ENCODE data around the gene AP1M2. TPM values are rescaled to one million over a fixed set of nuclear protein-coding genes. Genes with fewer than 3 reads are reported as not detected.

AP1M2 gene
- total and polyA plus RNA-seq, 2 donors from 2014 or later, result 74.1 to 232 TPM

DNA sequence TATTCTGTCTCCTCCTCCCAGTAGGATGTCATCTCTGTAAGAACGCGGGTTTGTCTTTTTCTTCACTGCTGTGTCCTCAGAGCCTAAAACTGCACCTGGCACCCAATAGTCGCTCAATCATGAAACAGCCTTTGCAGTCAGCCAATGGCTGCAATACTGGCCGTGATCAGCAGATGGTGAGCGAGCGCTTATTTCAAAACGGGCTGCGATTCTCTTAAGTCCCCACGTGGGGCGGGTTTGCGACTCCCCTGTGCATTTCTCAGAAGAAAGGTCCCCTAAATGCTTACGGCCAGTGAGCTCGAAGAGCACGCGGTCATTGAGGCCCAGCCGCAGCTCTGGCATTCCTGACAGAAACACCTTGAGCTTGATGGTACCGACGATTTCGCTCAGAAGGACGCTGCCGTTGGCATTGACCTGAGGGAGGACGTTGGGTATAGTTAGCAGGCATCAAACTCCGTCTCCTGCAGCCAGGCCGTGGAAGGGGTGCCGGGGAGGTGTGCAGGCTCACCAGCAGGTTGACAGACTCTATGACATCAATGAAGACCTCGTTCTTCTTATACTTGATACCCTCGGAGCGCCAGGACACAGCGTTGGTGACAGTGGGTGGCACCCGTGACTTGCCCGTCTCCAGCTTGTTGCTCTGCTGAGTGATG is 6.0 kb downstream of the AP1M2 start:
- Histone ChIP-seq H3K4me1 (ENCODE audit: control insufficient read depth in 2 of 3, insufficient read depth in 2 of 3, low read depth in 1 of 3, low read length in 3 of 3) (peaks cover 0 to 4% (median 3%) of the 10 kb centered on the region in 3 donors), H3K36me3 (ENCODE audit: control insufficient read depth in 2 of 3, insufficient read depth in 3 of 3, low read length in 3 of 3) (no peaks in the 10 kb centered on the region), H3K27me3 (ENCODE audit: control insufficient read depth, insufficient read depth, low read length) (no peaks in the 10 kb centered on the region), H3K9me3 (ENCODE audit: control insufficient read depth in 2 of 3, insufficient read depth in 1 of 3, low read length in 3 of 3) (no peaks in the 10 kb centered on the region), H3K4me3 (ENCODE audit: low read length in 3 of 3) (peak overlapping the region in 2 of 3 donors; percentile 18 to 41), H3K27ac (ENCODE audit: low read depth in 2 of 2, low read length in 2 of 2) (no peak overlapping the region), H3K9ac (ENCODE audit: low read length in 3 of 3) (peak overlapping the region in 1 of 3 donors; percentile 17)
- intact Hi-C loops (cut with DNase I), result loop anchor here (5.0 kb wide), 1 partner anchor 61 kb away; no protein-coding TSS in a partner anchor
- TF ChIP-seq, protein P1, sequence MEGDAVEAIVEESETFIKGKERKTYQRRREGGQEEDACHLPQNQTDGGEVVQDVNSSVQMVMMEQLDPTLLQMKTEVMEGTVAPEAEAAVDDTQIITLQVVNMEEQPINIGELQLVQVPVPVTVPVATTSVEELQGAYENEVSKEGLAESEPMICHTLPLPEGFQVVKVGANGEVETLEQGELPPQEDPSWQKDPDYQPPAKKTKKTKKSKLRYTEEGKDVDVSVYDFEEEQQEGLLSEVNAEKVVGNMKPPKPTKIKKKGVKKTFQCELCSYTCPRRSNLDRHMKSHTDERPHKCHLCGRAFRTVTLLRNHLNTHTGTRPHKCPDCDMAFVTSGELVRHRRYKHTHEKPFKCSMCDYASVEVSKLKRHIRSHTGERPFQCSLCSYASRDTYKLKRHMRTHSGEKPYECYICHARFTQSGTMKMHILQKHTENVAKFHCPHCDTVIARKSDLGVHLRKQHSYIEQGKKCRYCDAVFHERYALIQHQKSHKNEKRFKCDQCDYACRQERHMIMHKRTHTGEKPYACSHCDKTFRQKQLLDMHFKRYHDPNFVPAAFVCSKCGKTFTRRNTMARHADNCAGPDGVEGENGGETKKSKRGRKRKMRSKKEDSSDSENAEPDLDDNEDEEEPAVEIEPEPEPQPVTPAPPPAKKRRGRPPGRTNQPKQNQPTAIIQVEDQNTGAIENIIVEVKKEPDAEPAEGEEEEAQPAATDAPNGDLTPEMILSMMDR (IDR thresholded peaks at IDR 0.05; ENCODE audit: borderline replicate concordance, extremely low read depth, insufficient read depth), result peak; percentile 100
- FAIRE-seq (no peak), DNase-seq (peak; percentile 91 to 96 (median 92))

DNA sequence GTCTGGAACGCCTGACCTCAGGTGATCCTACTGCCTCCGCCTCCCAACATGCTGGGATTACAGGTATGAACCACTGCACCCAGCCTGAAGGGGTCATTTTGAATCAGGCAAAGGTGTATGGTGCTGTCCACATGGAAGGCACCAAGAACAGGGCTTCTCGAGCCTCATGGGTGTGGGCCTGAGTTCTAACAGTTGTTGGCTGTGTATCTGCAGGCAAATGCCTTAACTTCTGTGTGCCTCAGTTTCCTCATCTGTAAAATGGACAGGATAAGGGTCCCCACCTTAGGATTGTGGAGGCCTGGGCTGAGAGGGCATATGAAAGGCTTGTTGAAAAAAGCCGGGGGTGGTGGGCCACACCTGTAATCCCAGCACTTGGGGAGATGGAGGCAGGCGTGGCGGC is 9.2 kb downstream of the AP1M2 start:
- Histone ChIP-seq H3K4me1 (ENCODE audit: control insufficient read depth in 2 of 3, insufficient read depth in 2 of 3, low read depth in 1 of 3, low read length in 3 of 3) (peaks cover 0 to 4% (median 3%) of the 10 kb centered on the region in 3 donors), H3K27ac (ENCODE audit: low read depth in 2 of 2, low read length in 2 of 2) (no peak overlapping the region), H3K9me3 (ENCODE audit: control insufficient read depth in 2 of 3, insufficient read depth in 1 of 3, low read length in 3 of 3) (no peaks in the 10 kb centered on the region), H3K27me3 (ENCODE audit: control insufficient read depth, insufficient read depth, low read length) (no peaks in the 10 kb centered on the region), H3K4me3 (ENCODE audit: low read length in 3 of 3) (no peak overlapping the region), H3K36me3 (ENCODE audit: control insufficient read depth in 2 of 3, insufficient read depth in 3 of 3, low read length in 3 of 3) (peaks cover 0 to 2% (median 0%) of the 10 kb centered on the region in 3 donors), H3K9ac (ENCODE audit: low read length in 3 of 3) (no peak overlapping the region)
- intact Hi-C loops (cut with DNase I), result no loop called here
- FAIRE-seq, result no peak
- TF ChIP-seq, protein P1 (IDR thresholded peaks at IDR 0.05; ENCODE audit: borderline replicate concordance, extremely low read depth, insufficient read depth), result no peak
- no peak for DNase-seq

DNA sequence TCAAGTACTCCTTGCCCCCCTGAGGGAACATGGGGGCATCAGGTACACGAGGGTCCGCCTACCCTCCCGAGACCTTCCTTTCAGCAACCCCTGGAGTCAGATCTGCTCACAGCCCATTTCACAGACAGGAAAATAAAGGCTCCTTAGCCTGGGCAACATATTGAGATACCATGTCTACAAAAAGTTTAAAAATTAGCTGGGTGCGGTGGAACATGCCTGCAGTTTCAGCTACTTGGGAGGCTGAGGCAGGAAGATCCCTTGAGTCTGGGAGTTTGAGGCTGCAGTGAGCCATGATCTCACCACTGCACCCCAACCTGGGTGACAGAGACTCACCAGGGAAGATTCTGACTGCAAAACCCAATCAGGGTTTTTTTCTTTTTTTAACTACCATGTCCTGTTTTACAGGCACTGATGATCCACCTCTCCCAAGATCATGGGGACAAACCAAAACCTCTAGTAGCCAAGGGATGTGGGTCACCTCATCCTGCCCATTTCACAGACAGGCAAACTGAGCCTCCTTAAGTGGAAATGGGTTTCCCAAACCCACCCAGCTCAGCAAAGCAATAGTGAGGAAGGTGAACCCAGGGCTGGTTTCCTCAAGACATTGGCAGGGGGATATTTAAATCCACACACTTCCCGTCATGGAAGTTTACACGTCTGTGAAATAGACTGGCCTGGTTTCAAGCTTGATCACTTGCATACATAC is 11.9 kb downstream of the AP1M2 start:
- Histone ChIP-seq H3K36me3 (ENCODE audit: control insufficient read depth in 2 of 3, insufficient read depth in 3 of 3, low read length in 3 of 3) (peaks cover 0 to 2% (median 0%) of the 10 kb centered on the region in 3 donors), H3K9ac (ENCODE audit: low read length in 3 of 3) (no peak overlapping the region), H3K4me3 (ENCODE audit: low read length in 3 of 3) (no peak overlapping the region), H3K4me1 (ENCODE audit: control insufficient read depth in 2 of 3, insufficient read depth in 2 of 3, low read depth in 1 of 3, low read length in 3 of 3) (no peaks in the 10 kb centered on the region), H3K27ac (ENCODE audit: low read depth in 2 of 2, low read length in 2 of 2) (no peak overlapping the region), H3K9me3 (ENCODE audit: control insufficient read depth in 2 of 3, insufficient read depth in 1 of 3, low read length in 3 of 3) (no peaks in the 10 kb centered on the region), H3K27me3 (ENCODE audit: control insufficient read depth, insufficient read depth, low read length) (no peaks in the 10 kb centered on the region)
- DNase-seq (no peak), FAIRE-seq (no peak)
- TF ChIP-seq, protein P1 (IDR thresholded peaks at IDR 0.05; ENCODE audit: borderline replicate concordance, extremely low read depth, insufficient read depth), result no peak
- intact Hi-C loops (cut with DNase I), result no loop called here
